ENCODE measurements around the gene MAP3K21. TPM values are rescaled to one million over a fixed set of nuclear protein-coding genes. Genes with fewer than 3 reads are reported as not detected.

The MAP3K21 gene
- total RNA-seq, 2 donors from 2014 or later: 0.14 to 2.8 TPM

GRCh38 chr1:233409540-233409939 is 82.0 kb downstream of the MAP3K21 start:
- no peaks in the 10 kb centered on the region for H3K36me3 ChIP-seq
- no peaks in the 10 kb centered on the region for H3K27me3 ChIP-seq (replicated peaks; ENCODE audit: insufficient read depth)
- H3K4me1 ChIP-seq (ENCODE audit: control insufficient read depth in 1 of 2, low read depth in 2 of 2): no peaks in the 10 kb centered on the region
- H3K9me3 ChIP-seq: peaks cover 4% of the 10 kb centered on the region
- ATAC-seq (ENCODE audit: insufficient number of reproducible peaks, low FRiP score, low read depth) (no peak), DNase-seq (ENCODE audit: low spot score) (no peak)
- TF ChIP-seq CTCF (IDR thresholded peaks at IDR 0.05): no peak
- no peak overlapping the region for H3K4me3 ChIP-seq
- no peak overlapping the region for H3K27ac ChIP-seq

- H3K4me3 ChIP-seq: no peak overlapping the region
- DNase-seq (ENCODE audit: low spot score) (no peak), ATAC-seq (ENCODE audit: insufficient number of reproducible peaks, low FRiP score, low read depth) (no peak)
- no peaks in the 10 kb centered on the region for H3K4me1 ChIP-seq (ENCODE audit: control insufficient read depth in 1 of 2, low read depth in 2 of 2)
- no peak for TF ChIP-seq CTCF (IDR thresholded peaks at IDR 0.05)
- no peaks in the 10 kb centered on the region for H3K36me3 ChIP-seq
- peaks cover 4% of the 10 kb centered on the region for H3K9me3 ChIP-seq
- H3K27me3 ChIP-seq (replicated peaks; ENCODE audit: insufficient read depth): no peaks in the 10 kb centered on the region
- no peak overlapping the region for H3K27ac ChIP-seq
These were observed 83.4 kb downstream of the MAP3K21 start for GRCh38 chr1:233410906-233411305.

GRCh38 chr1:233412812-233413211 is 85.3 kb downstream of the MAP3K21 start:
- H3K36me3 ChIP-seq: no peaks in the 10 kb centered on the region
- peaks cover 3% of the 10 kb centered on the region for H3K9me3 ChIP-seq
- no peak for TF ChIP-seq CTCF (IDR thresholded peaks at IDR 0.05)
- H3K4me1 ChIP-seq (ENCODE audit: control insufficient read depth in 1 of 2, low read depth in 2 of 2): no peaks in the 10 kb centered on the region
- no peak overlapping the region for H3K27ac ChIP-seq
- no peak for DNase-seq (ENCODE audit: low spot score)
- H3K27me3 ChIP-seq (replicated peaks; ENCODE audit: insufficient read depth): no peaks in the 10 kb centered on the region
- no peak for ATAC-seq (ENCODE audit: insufficient number of reproducible peaks, low FRiP score, low read depth)
- no peak overlapping the region for H3K4me3 ChIP-seq

GRCh38 chr1:233421293-233421692 is 93.8 kb downstream of the MAP3K21 start:
- no peak for TF ChIP-seq CTCF (IDR thresholded peaks at IDR 0.05)
- H3K36me3 ChIP-seq: no peaks in the 10 kb centered on the region
- H3K9me3 ChIP-seq: no peaks in the 10 kb centered on the region
- ATAC-seq (ENCODE audit: insufficient number of reproducible peaks, low FRiP score, low read depth) (no peak), DNase-seq (ENCODE audit: low spot score) (no peak)
- H3K4me1 ChIP-seq (ENCODE audit: control insufficient read depth in 1 of 2, low read depth in 2 of 2): no peaks in the 10 kb centered on the region
- no peaks in the 10 kb centered on the region for H3K27me3 ChIP-seq (replicated peaks; ENCODE audit: insufficient read depth)
- no peak overlapping the region for H3K4me3 ChIP-seq
- H3K27ac ChIP-seq: no peak overlapping the region

GRCh38 chr1:233424779-233425178 is 97.3 kb downstream of the MAP3K21 start:
- Histone ChIP-seq H3K4me1 (ENCODE audit: control insufficient read depth in 1 of 2, low read depth in 2 of 2) (no peaks in the 10 kb centered on the region), H3K9me3 (no peaks in the 10 kb centered on the region), H3K27me3 (replicated peaks; ENCODE audit: insufficient read depth) (no peaks in the 10 kb centered on the region), H3K27ac (no peak overlapping the region), H3K36me3 (no peaks in the 10 kb centered on the region), H3K4me3 (no peak overlapping the region)
- no peak for DNase-seq (ENCODE audit: low spot score)
- ATAC-seq (ENCODE audit: insufficient number of reproducible peaks, low FRiP score, low read depth): no peak
- no peak for TF ChIP-seq CTCF (IDR thresholded peaks at IDR 0.05)

Data from thoracic aorta (tissue), 2 donors.